HepG2 (cell line): ENCODE measurements around the gene HNRNPC. TPM values are rescaled to one million over a fixed set of nuclear protein-coding genes. Genes with fewer than 3 reads are reported as not detected.

Source experiments
- HIVEP1 ChIP-seq: sonication (generic); formaldehyde crosslinking; IDR thresholded peaks from 2 replicates; pipeline ENCODE4 v1.4.0; 2020; ENCODE audit warnings: mild to moderate bottlenecking, missing genetic modification reagents
- HNRNPK ChIP-seq: fragments of 200-400 bp; formaldehyde crosslinking; IDR thresholded peaks from 2 replicates; pipeline ENCODE4 v1.6.1; 2018; ENCODE audit warnings: low read length, low read depth, moderate library complexity, mild to moderate bottlenecking; ENCODE audit not compliant: poor library complexity, severe bottlenecking
- KDM4B ChIP-seq: sonication (generic); formaldehyde crosslinking; IDR thresholded peaks from 2 replicates; pipeline ENCODE4 v1.4.0; 2020; ENCODE audit warnings: missing genetic modification reagents
- MEIS1 ChIP-seq: sonication (generic); formaldehyde crosslinking; IDR thresholded peaks from 2 replicates; pipeline ENCODE4 v1.9.0; 2021; ENCODE audit warnings: mild to moderate bottlenecking, missing genetic modification reagents, moderate library complexity, borderline replicate concordance
- SIX1 ChIP-seq: sonication (generic); formaldehyde crosslinking; IDR thresholded peaks from 2 replicates; pipeline ENCODE4 v1.4.0; 2020; ENCODE audit warnings: missing genetic modification reagents, borderline replicate concordance
- SMC3 ChIP-seq: IDR thresholded peaks from 2 replicates; pipeline ENCODE4 v1.6.1; 2011; ENCODE audit warnings: low read length, improper control_type of control experiment
- SRY ChIP-seq: sonication (generic); formaldehyde crosslinking; IDR thresholded peaks from 2 replicates; pipeline ENCODE4 v1.8.0; 2022; ENCODE audit warnings: mild to moderate bottlenecking, missing genetic modification reagents
- ZFAT ChIP-seq: sonication (generic); formaldehyde crosslinking; conservative IDR thresholded peaks from 2 replicates; pipeline ENCODE4 v1.8.1; 2023; ENCODE audit warnings: missing genetic modification reagents, inconsistent platforms
- ZNF30 ChIP-seq: sonication (generic); formaldehyde crosslinking; IDR thresholded peaks from 2 replicates; pipeline ENCODE4 v1.5.0; 2020; ENCODE audit warnings: mild to moderate bottlenecking, missing genetic modification reagents
- ZNF367 ChIP-seq: sonication (generic); formaldehyde crosslinking; IDR thresholded peaks from 2 replicates; pipeline ENCODE4 v1.4.0; 2020; ENCODE audit warnings: missing genetic modification reagents, borderline replicate concordance
- ZNF382 ChIP-seq: sonication (generic); formaldehyde crosslinking; IDR thresholded peaks from 2 replicates; pipeline ENCODE4 v1.5.0; 2020; ENCODE audit warnings: missing genetic modification reagents, mild to moderate bottlenecking, borderline replicate concordance
- ZNF564 ChIP-seq: sonication (generic); formaldehyde crosslinking; IDR thresholded peaks from 2 replicates; pipeline ENCODE4 v1.8.1; 2023; ENCODE audit warnings: mild to moderate bottlenecking, missing genetic modification reagents
- ZNF672 ChIP-seq: sonication (generic); formaldehyde crosslinking; IDR thresholded peaks from 2 replicates; pipeline ENCODE4 v1.8.1; 2022; ENCODE audit warnings: missing genetic modification reagents
- polyA plus RNA-seq, 8 experiments: library from polyadenylated mRNA; depleted of rRNA in 3 of 8; stranded (reverse) in 7 of 8; unstranded in 1 of 8; fragments of >200 nt; fragmentation: Illumina TruSeq in 4 of 8; extraction: Trizol in 4 of 8; gene quantifications; 2 replicates each; pipeline versions ENCODE4 v1.2.1 to v1.2.3, GENCODE V29; 2011 to 2016; ENCODE audit warnings: low read depth in 4 of 8, missing spikeins in 1 of 8, mixed read lengths in 1 of 8; ENCODE audit not compliant: insufficient read depth in 1 of 8
- total RNA-seq, 5 experiments: library from RNA; depleted of rRNA; stranded (reverse); fragments of >200 nt; fragmentation: Illumina TruSeq; extraction: Trizol; gene quantifications; 2 replicates each; pipeline ENCODE4 v1.2.3, GENCODE V29; 2016; ENCODE audit warnings: low read depth in 1 of 5
- TF ChIP-seq, protein P1 (sequence below): sonication (generic); formaldehyde crosslinking; IDR thresholded peaks from 2 replicates; pipeline ENCODE4 v1.8.0; 2022; ENCODE audit warnings: missing genetic modification reagents, mild to moderate bottlenecking, borderline replicate concordance
- TF ChIP-seq, protein P2 (sequence below): sonication (generic); formaldehyde crosslinking; IDR thresholded peaks from 2 replicates; pipeline ENCODE4 v1.8.0; 2022; ENCODE audit warnings: mild to moderate bottlenecking, missing genetic modification reagents; ENCODE audit not compliant: insufficient replicate concordance
- TF ChIP-seq, protein P3 (sequence below): sonication (generic); formaldehyde crosslinking; IDR thresholded peaks from 2 replicates; pipeline ENCODE4 v1.4.0; 2020; ENCODE audit warnings: missing genetic modification reagents; ENCODE audit errors: not compliant biosample characterization
- TF ChIP-seq, protein P4 (sequence below): sonication (generic); formaldehyde crosslinking; IDR thresholded peaks from 2 replicates; pipeline ENCODE4 v1.4.0; 2020; ENCODE audit warnings: missing genetic modification reagents
- TF ChIP-seq, protein P5 (sequence below): sonication (generic); formaldehyde crosslinking; IDR thresholded peaks from 2 replicates; pipeline ENCODE4 v1.4.0; 2020; ENCODE audit warnings: mild to moderate bottlenecking, low read depth, missing genetic modification reagents
- TF ChIP-seq, protein P6 (sequence below): sonication (generic); formaldehyde crosslinking; IDR thresholded peaks from 2 replicates; pipeline ENCODE4 v1.8.1; 2023; ENCODE audit warnings: missing genetic modification reagents, inconsistent platforms, borderline replicate concordance
- TF ChIP-seq, protein P7 (sequence below): sonication (generic); formaldehyde crosslinking; IDR thresholded peaks from 2 replicates; pipeline ENCODE4 v1.5.1; 2020; ENCODE audit warnings: mild to moderate bottlenecking, missing genetic modification reagents, moderate library complexity

The HNRNPC gene
- total and polyA plus RNA-seq, 2 of the 13 experiments (the other 11 are each of a cell fraction or from before 2014, with no cell fraction given): 628 to 1,099 TPM

DNA sequence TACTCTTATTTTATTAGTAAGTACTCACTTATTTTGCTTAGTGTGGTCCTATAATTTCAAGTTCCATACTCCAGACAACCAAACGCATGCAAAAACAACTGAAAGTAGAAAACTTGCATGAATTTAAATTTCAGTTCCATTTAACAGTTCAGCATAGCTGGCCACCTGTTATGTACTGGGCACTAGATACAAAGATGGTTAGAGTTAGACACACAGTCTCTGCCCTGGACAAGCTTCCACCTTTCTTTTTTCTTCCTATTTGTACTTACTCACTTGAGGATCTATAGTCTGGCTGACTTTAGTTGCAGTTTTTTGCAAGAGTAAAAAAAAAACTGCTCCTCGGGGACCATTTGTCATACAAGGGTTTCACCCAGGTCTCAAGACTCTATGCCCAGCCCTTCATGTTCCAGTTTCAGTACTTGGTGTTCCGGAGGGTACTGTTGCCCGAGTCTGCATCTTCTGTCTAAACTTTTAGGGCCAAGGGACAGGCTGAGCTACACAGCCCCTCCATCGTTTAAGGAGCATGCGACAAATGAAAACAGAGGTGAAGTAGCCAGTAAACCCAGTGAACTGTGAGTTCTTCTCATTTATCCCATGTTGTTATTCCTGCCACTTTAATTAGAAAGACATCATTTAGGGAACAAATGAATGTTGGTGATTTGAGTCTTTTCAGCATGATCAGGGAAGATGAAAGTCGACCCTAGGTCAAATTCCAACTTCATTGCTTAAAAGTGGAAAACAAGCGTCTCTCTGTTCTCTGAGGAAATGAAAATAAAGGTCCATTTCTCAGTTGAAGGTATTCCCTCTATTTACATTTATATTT, 33.0 kb upstream of the HNRNPC start (continued):
- TF ChIP-seq, protein P1, sequence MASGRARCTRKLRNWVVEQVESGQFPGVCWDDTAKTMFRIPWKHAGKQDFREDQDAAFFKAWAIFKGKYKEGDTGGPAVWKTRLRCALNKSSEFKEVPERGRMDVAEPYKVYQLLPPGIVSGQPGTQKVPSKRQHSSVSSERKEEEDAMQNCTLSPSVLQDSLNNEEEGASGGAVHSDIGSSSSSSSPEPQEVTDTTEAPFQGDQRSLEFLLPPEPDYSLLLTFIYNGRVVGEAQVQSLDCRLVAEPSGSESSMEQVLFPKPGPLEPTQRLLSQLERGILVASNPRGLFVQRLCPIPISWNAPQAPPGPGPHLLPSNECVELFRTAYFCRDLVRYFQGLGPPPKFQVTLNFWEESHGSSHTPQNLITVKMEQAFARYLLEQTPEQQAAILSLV: no peak
- no peak for TF ChIP-seq ZNF382 (CRISPR knock-in tag)
- TF ChIP-seq HNRNPK: no peak
- TF ChIP-seq ZNF30: no peak
- no peak for TF ChIP-seq ZNF672
- no peak for TF ChIP-seq MEIS1
- TF ChIP-seq, protein P2, sequence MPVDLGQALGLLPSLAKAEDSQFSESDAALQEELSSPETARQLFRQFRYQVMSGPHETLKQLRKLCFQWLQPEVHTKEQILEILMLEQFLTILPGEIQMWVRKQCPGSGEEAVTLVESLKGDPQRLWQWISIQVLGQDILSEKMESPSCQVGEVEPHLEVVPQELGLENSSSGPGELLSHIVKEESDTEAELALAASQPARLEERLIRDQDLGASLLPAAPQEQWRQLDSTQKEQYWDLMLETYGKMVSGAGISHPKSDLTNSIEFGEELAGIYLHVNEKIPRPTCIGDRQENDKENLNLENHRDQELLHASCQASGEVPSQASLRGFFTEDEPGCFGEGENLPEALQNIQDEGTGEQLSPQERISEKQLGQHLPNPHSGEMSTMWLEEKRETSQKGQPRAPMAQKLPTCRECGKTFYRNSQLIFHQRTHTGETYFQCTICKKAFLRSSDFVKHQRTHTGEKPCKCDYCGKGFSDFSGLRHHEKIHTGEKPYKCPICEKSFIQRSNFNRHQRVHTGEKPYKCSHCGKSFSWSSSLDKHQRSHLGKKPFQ (CRISPR knock-in tag): no peak
- TF ChIP-seq ZNF564: no peak
- TF ChIP-seq, protein P3, sequence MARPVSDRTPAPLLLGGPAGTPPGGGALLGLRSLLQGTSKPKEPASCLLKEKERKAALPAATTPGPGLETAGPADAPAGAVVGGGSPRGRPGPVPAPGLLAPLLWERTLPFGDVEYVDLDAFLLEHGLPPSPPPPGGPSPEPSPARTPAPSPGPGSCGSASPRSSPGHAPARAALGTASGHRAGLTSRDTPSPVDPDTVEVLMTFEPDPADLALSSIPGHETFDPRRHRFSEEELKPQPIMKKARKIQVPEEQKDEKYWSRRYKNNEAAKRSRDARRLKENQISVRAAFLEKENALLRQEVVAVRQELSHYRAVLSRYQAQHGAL (CRISPR knock-in tag): no peak
- no peak for TF ChIP-seq HIVEP1 (CRISPR knock-in tag)
- no peak for TF ChIP-seq KDM4B (CRISPR knock-in tag)
- TF ChIP-seq SMC3: no peak
- no peak for TF ChIP-seq SIX1 (CRISPR knock-in tag)
- TF ChIP-seq, protein P4, sequence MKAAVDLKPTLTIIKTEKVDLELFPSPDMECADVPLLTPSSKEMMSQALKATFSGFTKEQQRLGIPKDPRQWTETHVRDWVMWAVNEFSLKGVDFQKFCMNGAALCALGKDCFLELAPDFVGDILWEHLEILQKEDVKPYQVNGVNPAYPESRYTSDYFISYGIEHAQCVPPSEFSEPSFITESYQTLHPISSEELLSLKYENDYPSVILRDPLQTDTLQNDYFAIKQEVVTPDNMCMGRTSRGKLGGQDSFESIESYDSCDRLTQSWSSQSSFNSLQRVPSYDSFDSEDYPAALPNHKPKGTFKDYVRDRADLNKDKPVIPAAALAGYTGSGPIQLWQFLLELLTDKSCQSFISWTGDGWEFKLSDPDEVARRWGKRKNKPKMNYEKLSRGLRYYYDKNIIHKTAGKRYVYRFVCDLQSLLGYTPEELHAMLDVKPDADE (CRISPR knock-in tag): no peak
- TF ChIP-seq SRY (CRISPR knock-in tag): no peak
- TF ChIP-seq, protein P5, sequence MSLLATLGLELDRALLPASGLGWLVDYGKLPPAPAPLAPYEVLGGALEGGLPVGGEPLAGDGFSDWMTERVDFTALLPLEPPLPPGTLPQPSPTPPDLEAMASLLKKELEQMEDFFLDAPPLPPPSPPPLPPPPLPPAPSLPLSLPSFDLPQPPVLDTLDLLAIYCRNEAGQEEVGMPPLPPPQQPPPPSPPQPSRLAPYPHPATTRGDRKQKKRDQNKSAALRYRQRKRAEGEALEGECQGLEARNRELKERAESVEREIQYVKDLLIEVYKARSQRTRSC (CRISPR knock-in tag): no peak
- TF ChIP-seq, protein P6, sequence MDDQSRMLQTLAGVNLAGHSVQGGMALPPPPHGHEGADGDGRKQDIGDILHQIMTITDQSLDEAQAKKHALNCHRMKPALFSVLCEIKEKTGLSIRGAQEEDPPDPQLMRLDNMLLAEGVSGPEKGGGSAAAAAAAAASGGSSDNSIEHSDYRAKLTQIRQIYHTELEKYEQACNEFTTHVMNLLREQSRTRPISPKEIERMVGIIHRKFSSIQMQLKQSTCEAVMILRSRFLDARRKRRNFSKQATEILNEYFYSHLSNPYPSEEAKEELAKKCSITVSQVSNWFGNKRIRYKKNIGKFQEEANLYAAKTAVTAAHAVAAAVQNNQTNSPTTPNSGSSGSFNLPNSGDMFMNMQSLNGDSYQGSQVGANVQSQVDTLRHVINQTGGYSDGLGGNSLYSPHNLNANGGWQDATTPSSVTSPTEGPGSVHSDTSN: no peak
- TF ChIP-seq ZNF367 (CRISPR knock-in tag): no peak
- TF ChIP-seq, protein P7, sequence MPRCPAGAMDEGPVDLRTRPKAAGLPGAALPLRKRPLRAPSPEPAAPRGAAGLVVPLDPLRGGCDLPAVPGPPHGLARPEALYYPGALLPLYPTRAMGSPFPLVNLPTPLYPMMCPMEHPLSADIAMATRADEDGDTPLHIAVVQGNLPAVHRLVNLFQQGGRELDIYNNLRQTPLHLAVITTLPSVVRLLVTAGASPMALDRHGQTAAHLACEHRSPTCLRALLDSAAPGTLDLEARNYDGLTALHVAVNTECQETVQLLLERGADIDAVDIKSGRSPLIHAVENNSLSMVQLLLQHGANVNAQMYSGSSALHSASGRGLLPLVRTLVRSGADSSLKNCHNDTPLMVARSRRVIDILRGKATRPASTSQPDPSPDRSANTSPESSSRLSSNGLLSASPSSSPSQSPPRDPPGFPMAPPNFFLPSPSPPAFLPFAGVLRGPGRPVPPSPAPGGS: no peak
- no peak for TF ChIP-seq ZFAT (CRISPR knock-in tag)
